Stimulated activated CD8-positive, alpha-beta memory T cell treated with anti-CD3 and anti-CD28 coated beads, Interleukin-7, amount 100 ng/mL, for 24 hours (primary cell): ENCODE measurements around the gene EIF4ENIF1.
"Not testable (repeated sequence)": the region's sequence is repeated elsewhere in the genome, so short reads cannot be mapped to it uniquely, and the experiment has no call there.

Experiments used
- DNase-seq: peaks from one replicate; pipeline ENCODE4 v3.0.0-alpha.2; 2020; ENCODE audit warnings: low read depth

Gene EIF4ENIF1

GRCh38 chr22:31441652-31442051, 48.0 kb downstream of the EIF4ENIF1 start:
- no peak for DNase-seq

DNA sequence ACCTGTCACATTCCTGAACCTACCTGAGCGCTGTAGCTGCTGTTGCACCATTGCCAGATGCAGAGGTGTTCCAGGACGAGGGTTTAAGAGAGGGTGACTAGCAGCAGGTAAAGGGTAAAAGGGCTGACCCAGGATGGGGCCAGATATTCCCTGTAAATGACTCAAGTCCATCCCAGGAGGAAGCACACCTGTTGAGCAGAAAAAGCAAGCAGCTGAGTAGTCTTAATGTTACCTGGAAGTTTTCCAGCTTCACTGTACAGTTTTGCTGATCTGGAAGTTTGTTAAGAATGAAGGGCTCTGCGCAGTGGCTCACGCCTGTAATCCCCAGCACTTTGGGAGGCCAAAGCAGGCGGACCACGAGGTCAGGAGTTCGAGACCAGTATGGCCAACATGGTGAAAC, 49.0 kb downstream of the EIF4ENIF1 start:
- DNase-seq, result no peak

DNA sequence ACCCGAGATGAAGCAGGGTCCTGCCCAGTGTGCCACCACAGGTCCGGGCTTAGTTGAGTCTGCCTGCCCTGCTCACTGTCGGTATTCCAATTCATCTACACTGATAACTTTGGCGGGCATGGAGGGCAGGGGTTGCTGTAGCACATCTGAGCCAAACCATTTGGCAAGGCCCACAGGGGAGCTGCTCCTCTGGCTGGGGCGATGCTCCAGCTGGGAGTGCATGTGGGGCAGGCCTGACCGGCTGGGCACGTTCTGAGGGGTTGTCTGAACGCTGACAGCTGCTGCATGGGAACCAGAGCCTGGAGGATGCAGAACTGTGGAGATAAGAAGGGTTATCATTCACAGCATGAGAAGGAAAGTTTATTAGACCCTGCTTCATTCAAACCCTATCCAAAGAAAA, 49.8 kb downstream of the EIF4ENIF1 start:
- DNase-seq, result no peak

GRCh38 chr22:31436132-31436531, 53.5 kb downstream of the EIF4ENIF1 start:
- no peak for DNase-seq

GRCh38 chr22:31431950-31432349, 57.7 kb downstream of the EIF4ENIF1 start:
- no peak for DNase-seq

- DNase-seq, result no peak
Measured at GRCh38 chr22:31425331-31426050, 64.2 kb downstream of the EIF4ENIF1 start.

DNA sequence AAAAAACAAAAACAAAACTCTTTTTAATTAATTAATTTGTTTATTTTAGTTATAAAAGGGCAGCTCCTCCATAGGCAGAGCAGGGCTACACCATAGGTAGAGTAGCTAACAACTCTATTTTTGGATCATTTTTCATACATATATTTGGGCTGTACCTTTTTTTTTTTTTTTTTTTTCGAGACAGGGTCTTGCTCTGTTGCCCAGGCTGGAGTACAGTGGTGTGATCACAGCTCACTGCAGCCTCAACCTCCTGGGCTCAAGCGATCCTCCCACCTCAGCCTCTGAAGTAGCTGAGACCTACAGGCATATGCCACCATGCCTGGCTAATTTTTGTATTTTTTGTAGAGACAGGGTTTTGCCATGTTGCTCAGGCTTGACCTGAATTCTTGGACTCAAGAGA, 87.3 kb downstream of the EIF4ENIF1 start:
- DNase-seq, result not testable (repeated sequence)

- DNase-seq, result no peak
Measured at GRCh38 chr22:31400023-31400397, 89.6 kb downstream of the EIF4ENIF1 start.

DNA sequence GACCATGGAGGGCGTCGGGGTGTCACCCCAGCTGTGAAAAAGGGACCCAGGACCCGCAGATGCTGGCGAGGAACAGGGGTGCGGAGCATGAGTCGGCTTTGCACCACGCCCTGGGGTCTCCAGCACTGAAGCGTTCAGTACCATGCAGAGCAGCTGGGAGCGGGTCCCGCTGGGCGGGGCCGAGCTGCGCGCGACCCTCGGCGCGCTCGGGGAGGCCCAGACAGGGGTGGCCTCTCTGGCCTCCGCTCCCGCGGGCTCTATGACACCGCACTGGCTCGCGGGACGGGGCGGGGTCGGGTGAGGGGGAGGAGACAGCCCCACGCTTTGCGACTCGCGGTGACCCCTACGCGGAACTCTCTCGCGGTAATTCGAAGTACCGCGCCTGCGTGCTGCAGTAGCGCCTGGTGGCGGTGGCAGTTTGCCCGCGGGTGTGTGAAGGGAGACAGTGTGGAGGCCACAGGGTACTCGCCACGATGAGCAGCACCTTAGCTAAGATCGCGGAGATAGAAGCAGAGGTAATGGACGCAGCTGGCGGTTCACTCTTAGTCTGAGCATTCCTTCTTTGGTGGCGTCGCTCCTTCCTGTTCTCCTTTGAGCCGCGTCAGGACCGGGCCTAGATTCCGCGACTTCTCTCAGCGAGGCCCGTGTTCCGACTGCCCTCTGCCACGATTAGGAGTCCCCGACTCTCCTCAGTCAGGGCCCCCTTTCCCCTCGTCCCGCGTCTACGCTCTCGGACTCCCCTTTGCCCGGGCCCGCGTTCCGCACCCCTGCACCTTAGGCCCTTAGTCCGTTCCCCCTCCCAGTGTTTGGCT, 90.2 kb downstream of the EIF4ENIF1 start, which contains the start of gene DRG1:
DRG1 (plus strand) TSS at position 394 of the 812 bp plus-strand sequence; CDS start at position 474, 80 bp downstream.
- peak; percentile 97 for DNase-seq

GRCh38 chr22:31398231-31398630, 91.4 kb downstream of the EIF4ENIF1 start:
- no peak for DNase-seq

DNA sequence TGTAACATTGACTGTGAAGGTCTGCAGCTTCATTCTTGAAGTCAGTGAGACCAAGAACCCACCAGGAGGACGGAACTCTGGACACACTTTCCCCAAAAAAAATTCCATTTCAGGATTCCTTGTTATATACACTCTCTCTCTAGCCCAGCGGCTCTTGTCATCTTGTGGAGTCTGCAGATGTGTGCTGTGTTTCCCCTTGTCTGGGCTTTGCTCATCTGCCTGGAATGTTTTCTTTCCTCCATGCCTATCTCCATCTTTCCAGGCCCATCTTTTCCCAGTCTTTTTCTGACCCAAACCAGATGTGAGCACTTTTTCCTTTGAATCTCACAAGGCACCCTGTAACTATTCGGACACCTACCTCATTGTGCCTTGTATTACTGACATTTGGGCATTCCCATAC, 95.3 kb downstream of the EIF4ENIF1 start:
- no peak for DNase-seq

GRCh38 chr22:31393893-31394292, 95.7 kb downstream of the EIF4ENIF1 start:
- no peak for DNase-seq
